Loucy (cell line): ENCODE results near the gene DZIP1.

Experiments used
- CTCF ChIP-seq: fragments of 200-600 bp; sonication (generic); conservative IDR thresholded peaks from 2 replicates; pipeline ENCODE4 v1.5.1; 2014; ENCODE audit warnings: mild to moderate bottlenecking, antibody characterized with exemption, low read length
- EZH2phosphoT487 ChIP-seq: fragments of 200-600 bp; IDR thresholded peaks from 2 replicates; pipeline ENCODE4 v1.6.1; 2018; ENCODE audit warnings: antibody characterized with exemption, mild to moderate bottlenecking, moderate library complexity, borderline replicate concordance

GRCh38 chr13:95689582-95689926 is 45.0 kb upstream of the DZIP1 start:
- no peak for TF ChIP-seq CTCF
- TF ChIP-seq EZH2phosphoT487: no peak
